PC-9 (cell line): ENCODE measurements around the gene HOXD3.

Experiments used
- EZH2 ChIP-seq: fragments of 200-600 bp; sonication (generic); IDR thresholded peaks from 2 replicates; pipeline ENCODE4 v1.8.0; 2017; ENCODE audit warnings: antibody characterized with exemption, low read depth
- TF ChIP-seq, protein P1 (sequence below): fragments of 200-600 bp; sonication (generic); conservative IDR thresholded peaks from 2 replicates; pipeline ENCODE4 v1.6.1; 2017; ENCODE audit warnings: mixed run types, antibody characterized with exemption, mild to moderate bottlenecking, moderate library complexity

DNA sequence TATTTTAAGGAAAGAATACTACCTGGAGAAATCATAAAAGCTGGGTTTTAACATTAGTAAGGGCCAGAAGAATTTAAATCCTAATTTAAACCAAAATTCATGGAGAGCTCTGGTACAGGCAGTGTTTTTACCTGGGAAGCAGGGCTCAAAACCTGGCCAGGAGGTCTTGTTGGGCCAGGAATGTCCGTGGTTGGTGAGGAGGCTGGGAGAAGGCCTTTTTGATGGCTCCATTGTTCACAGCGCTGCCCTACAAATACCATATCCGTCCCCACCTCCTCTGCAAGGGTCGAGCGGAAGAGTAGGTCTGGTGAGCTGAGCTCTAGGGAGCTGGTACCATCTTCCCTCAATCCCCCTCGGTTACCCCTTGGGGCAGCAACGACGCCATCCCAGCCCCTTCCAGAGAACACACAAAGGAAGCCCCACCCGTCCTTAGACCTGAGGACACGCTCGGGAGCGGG, 20.5 kb downstream of the HOXD3 start:
- TF ChIP-seq, protein P1, sequence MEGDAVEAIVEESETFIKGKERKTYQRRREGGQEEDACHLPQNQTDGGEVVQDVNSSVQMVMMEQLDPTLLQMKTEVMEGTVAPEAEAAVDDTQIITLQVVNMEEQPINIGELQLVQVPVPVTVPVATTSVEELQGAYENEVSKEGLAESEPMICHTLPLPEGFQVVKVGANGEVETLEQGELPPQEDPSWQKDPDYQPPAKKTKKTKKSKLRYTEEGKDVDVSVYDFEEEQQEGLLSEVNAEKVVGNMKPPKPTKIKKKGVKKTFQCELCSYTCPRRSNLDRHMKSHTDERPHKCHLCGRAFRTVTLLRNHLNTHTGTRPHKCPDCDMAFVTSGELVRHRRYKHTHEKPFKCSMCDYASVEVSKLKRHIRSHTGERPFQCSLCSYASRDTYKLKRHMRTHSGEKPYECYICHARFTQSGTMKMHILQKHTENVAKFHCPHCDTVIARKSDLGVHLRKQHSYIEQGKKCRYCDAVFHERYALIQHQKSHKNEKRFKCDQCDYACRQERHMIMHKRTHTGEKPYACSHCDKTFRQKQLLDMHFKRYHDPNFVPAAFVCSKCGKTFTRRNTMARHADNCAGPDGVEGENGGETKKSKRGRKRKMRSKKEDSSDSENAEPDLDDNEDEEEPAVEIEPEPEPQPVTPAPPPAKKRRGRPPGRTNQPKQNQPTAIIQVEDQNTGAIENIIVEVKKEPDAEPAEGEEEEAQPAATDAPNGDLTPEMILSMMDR: no peak
- TF ChIP-seq EZH2: no peak
